HepG2 (cell line): Measurements from ENCODE around the gene NAB2. TPM values are rescaled to one million over a fixed set of nuclear protein-coding genes. Genes with fewer than 3 reads are reported as not detected.
A peak's percentile ranks its signal among the peaks of the same experiment; 100 is the strongest.

Experiments used
- AKAP8 ChIP-seq: sonication (generic); formaldehyde crosslinking; IDR thresholded peaks from 2 replicates; pipeline ENCODE4 v1.5.1; 2020; ENCODE audit warnings: mild to moderate bottlenecking, missing genetic modification reagents
- CENPX ChIP-seq: sonication (generic); formaldehyde crosslinking; IDR thresholded peaks from 2 replicates; pipeline ENCODE4 v1.9.0; 2021; ENCODE audit warnings: mild to moderate bottlenecking, missing genetic modification reagents, moderate library complexity
- ETV5 ChIP-seq: IDR thresholded peaks from 2 replicates; pipeline ENCODE4 v1.6.1; 2018; ENCODE audit warnings: missing biosample characterization, missing genetic modification reagents, inconsistent platforms, borderline replicate concordance
- FOSL1 ChIP-seq: sonication (generic); formaldehyde crosslinking; IDR thresholded peaks from 2 replicates; pipeline ENCODE4 v1.9.0; 2021; ENCODE audit warnings: missing genetic modification reagents, borderline replicate concordance
- HNRNPH1 ChIP-seq: fragments of 200-400 bp; formaldehyde crosslinking; optimal IDR thresholded peaks from 2 replicates; pipeline ENCODE3; 2017; ENCODE audit warnings: mild to moderate bottlenecking, low read depth, low read length
- MXD4 ChIP-seq: IDR thresholded peaks from 2 replicates; pipeline ENCODE4 v1.6.1; 2016; ENCODE audit warnings: mild to moderate bottlenecking, missing biosample characterization, missing genetic modification reagents
- POLR2A ChIP-seq, 2 experiments: IDR thresholded peaks; 2 replicates each; pipeline ENCODE4 v1.6.1; 2011; ENCODE audit warnings: low read depth in 2 of 2, low read length in 2 of 2, mild to moderate bottlenecking in 1 of 2, moderate library complexity in 1 of 2; ENCODE audit not compliant: insufficient read depth in 1 of 2
- RFX3 ChIP-seq: IDR thresholded peaks from 2 replicates; pipeline ENCODE4 v1.6.1; 2016; ENCODE audit warnings: missing biosample characterization, missing genetic modification reagents
- SIX1 ChIP-seq: sonication (generic); formaldehyde crosslinking; IDR thresholded peaks from 2 replicates; pipeline ENCODE4 v1.4.0; 2020; ENCODE audit warnings: missing genetic modification reagents, borderline replicate concordance
- SSRP1 ChIP-seq: IDR thresholded peaks from 2 replicates; pipeline ENCODE4 v1.6.1; 2016; ENCODE audit warnings: control low read depth
- STAG1 ChIP-seq: sonication (generic); formaldehyde crosslinking; IDR thresholded peaks from 2 replicates; pipeline ENCODE4 v1.4.0; 2020; ENCODE audit warnings: missing genetic modification reagents
- ZNF430 ChIP-seq: sonication (generic); formaldehyde crosslinking; IDR thresholded peaks from 2 replicates; pipeline ENCODE4 v1.9.0; 2021; ENCODE audit warnings: mild to moderate bottlenecking, missing genetic modification reagents
- ZNF781 ChIP-seq: sonication (generic); formaldehyde crosslinking; IDR thresholded peaks from 2 replicates; pipeline ENCODE4 v1.5.1; 2020; ENCODE audit warnings: borderline replicate concordance, mild to moderate bottlenecking, missing genetic modification reagents; ENCODE audit errors: not compliant biosample characterization
- ZNF83 ChIP-seq: sonication (generic); formaldehyde crosslinking; IDR thresholded peaks from 2 replicates; pipeline ENCODE4 v1.4.0; 2020; ENCODE audit warnings: missing genetic modification reagents, mild to moderate bottlenecking, borderline replicate concordance
- polyA plus RNA-seq, 8 experiments: library from polyadenylated mRNA; depleted of rRNA in 3 of 8; stranded (reverse) in 7 of 8; unstranded in 1 of 8; fragments of >200 nt; fragmentation: Illumina TruSeq in 4 of 8; extraction: Trizol in 4 of 8; gene quantifications; 2 replicates each; pipeline versions ENCODE4 v1.2.1 to v1.2.3, GENCODE V29; 2011 to 2016; ENCODE audit warnings: low read depth in 4 of 8, missing spikeins in 1 of 8, mixed read lengths in 1 of 8; ENCODE audit not compliant: insufficient read depth in 1 of 8
- total RNA-seq, 5 experiments: library from RNA; depleted of rRNA; stranded (reverse); fragments of >200 nt; fragmentation: Illumina TruSeq; extraction: Trizol; gene quantifications; 2 replicates each; pipeline ENCODE4 v1.2.3, GENCODE V29; 2016; ENCODE audit warnings: low read depth in 1 of 5
- TF ChIP-seq, protein P1 (sequence below): sonication (generic); formaldehyde crosslinking; IDR thresholded peaks from 2 replicates; pipeline ENCODE4 v1.8.0; 2022; ENCODE audit warnings: mild to moderate bottlenecking, missing genetic modification reagents; ENCODE audit not compliant: insufficient replicate concordance
- TF ChIP-seq, protein P2 (sequence below): sonication (generic); formaldehyde crosslinking; IDR thresholded peaks from 2 replicates; pipeline ENCODE4 v1.8.1; 2022; ENCODE audit warnings: low read depth, mild to moderate bottlenecking, missing genetic modification reagents
- TF ChIP-seq, protein P3 (sequence below): sonication (generic); formaldehyde crosslinking; IDR thresholded peaks from 2 replicates; pipeline ENCODE4 v1.8.0; 2022; ENCODE audit warnings: missing genetic modification reagents, mild to moderate bottlenecking, inconsistent platforms, borderline replicate concordance
- TF ChIP-seq, protein P4 (sequence below): sonication (generic); formaldehyde crosslinking; conservative IDR thresholded peaks from 2 replicates; pipeline ENCODE4 v1.8.0; 2022; ENCODE audit warnings: missing genetic modification reagents
- TF ChIP-seq, protein P5 (sequence below): sonication (generic); formaldehyde crosslinking; IDR thresholded peaks from 2 replicates; pipeline ENCODE4 v1.4.0; 2020; ENCODE audit warnings: missing genetic modification reagents, borderline replicate concordance

The NAB2 gene
- total and polyA plus RNA-seq, 2 of the 13 experiments (the other 11 are each of a cell fraction or from before 2014, with no cell fraction given) = 11.7 to 12.9 TPM

DNA sequence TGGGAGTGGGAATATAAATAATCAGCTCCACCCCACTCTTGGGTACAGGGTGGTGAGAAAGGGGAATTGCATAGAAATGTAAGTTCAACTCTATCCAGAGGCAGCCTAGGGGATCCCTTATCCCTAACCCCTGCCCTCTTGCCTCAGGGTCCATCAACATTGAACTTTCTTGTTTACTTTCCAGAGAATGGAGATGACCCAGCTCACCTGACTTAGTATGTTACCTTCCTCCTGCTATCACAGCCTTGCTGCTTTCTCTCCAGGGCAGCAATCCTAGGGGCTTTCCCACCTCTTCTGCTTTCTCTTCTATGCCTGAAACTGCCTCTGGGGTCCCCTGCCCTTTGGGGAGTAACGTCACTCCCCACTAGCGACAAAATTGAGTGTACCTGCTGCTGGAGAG lies 42.0 kb downstream of the NAB2 start (continued):
- TF ChIP-seq POLR2A (IDR thresholded peaks at IDR 0.05; ENCODE audit: insufficient read depth in 1 of 2, low read depth in 2 of 2, low read length in 2 of 2) (no peak), AKAP8 (CRISPR knock-in tag) (no peak), SSRP1 (CRISPR knock-in tag) (0 out of 2 replicates have a peak, but pooled peaks have one; percentile 60), ZNF83 (no peak), CENPX (CRISPR knock-in tag) (no peak), ZNF781 (no peak), STAG1 (CRISPR knock-in tag) (no peak), RFX3 (no peak), MXD4 (CRISPR knock-in tag) (no peak), SIX1 (CRISPR knock-in tag) (no peak), FOSL1 (no peak), ETV5 (CRISPR knock-in tag) (no peak; the same call in 1 of the 2 replicates), ZNF430 (CRISPR knock-in tag) (0 out of 2 replicates have a peak, but pooled peaks have one; percentile 19), HNRNPH1 (no peak)
- TF ChIP-seq, protein P1, sequence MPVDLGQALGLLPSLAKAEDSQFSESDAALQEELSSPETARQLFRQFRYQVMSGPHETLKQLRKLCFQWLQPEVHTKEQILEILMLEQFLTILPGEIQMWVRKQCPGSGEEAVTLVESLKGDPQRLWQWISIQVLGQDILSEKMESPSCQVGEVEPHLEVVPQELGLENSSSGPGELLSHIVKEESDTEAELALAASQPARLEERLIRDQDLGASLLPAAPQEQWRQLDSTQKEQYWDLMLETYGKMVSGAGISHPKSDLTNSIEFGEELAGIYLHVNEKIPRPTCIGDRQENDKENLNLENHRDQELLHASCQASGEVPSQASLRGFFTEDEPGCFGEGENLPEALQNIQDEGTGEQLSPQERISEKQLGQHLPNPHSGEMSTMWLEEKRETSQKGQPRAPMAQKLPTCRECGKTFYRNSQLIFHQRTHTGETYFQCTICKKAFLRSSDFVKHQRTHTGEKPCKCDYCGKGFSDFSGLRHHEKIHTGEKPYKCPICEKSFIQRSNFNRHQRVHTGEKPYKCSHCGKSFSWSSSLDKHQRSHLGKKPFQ (CRISPR knock-in tag) = no peak
- TF ChIP-seq, protein P2, sequence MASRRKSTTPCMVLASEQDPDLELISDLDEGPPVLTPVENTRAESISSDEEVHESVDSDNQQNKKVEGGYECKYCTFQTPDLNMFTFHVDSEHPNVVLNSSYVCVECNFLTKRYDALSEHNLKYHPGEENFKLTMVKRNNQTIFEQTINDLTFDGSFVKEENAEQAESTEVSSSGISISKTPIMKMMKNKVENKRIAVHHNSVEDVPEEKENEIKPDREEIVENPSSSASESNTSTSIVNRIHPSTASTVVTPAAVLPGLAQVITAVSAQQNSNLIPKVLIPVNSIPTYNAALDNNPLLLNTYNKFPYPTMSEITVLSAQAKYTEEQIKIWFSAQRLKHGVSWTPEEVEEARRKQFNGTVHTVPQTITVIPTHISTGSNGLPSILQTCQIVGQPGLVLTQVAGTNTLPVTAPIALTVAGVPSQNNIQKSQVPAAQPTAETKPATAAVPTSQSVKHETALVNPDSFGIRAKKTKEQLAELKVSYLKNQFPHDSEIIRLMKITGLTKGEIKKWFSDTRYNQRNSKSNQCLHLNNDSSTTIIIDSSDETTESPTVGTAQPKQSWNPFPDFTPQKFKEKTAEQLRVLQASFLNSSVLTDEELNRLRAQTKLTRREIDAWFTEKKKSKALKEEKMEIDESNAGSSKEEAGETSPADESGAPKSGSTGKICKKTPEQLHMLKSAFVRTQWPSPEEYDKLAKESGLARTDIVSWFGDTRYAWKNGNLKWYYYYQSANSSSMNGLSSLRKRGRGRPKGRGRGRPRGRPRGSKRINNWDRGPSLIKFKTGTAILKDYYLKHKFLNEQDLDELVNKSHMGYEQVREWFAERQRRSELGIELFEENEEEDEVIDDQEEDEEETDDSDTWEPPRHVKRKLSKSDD (CRISPR knock-in tag) = no peak
- TF ChIP-seq, protein P3, sequence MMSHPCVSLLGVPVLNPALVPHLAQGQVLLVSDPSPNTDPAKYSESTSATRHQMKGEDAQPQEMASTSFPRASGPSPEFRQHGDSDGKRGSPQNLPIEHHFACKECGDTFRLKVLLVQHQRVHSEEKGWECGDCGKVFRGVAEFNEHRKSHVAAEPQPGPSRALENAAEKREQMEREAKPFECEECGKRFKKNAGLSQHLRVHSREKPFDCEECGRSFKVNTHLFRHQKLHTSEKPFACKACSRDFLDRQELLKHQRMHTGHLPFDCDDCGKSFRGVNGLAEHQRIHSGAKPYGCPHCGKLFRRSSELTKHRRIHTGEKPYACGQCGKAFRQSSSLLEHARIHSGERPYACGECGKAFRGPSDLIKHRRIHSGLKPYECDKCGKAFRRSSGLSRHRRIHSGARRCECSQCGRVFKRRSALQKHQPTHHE (CRISPR knock-in tag) = no peak
- TF ChIP-seq, protein P4, sequence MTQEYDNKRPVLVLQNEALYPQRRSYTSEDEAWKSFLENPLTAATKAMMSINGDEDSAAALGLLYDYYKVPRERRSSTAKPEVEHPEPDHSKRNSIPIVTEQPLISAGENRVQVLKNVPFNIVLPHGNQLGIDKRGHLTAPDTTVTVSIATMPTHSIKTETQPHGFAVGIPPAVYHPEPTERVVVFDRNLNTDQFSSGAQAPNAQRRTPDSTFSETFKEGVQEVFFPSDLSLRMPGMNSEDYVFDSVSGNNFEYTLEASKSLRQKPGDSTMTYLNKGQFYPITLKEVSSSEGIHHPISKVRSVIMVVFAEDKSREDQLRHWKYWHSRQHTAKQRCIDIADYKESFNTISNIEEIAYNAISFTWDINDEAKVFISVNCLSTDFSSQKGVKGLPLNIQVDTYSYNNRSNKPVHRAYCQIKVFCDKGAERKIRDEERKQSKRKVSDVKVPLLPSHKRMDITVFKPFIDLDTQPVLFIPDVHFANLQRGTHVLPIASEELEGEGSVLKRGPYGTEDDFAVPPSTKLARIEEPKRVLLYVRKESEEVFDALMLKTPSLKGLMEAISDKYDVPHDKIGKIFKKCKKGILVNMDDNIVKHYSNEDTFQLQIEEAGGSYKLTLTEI (CRISPR knock-in tag) = no peak
- TF ChIP-seq, protein P5, sequence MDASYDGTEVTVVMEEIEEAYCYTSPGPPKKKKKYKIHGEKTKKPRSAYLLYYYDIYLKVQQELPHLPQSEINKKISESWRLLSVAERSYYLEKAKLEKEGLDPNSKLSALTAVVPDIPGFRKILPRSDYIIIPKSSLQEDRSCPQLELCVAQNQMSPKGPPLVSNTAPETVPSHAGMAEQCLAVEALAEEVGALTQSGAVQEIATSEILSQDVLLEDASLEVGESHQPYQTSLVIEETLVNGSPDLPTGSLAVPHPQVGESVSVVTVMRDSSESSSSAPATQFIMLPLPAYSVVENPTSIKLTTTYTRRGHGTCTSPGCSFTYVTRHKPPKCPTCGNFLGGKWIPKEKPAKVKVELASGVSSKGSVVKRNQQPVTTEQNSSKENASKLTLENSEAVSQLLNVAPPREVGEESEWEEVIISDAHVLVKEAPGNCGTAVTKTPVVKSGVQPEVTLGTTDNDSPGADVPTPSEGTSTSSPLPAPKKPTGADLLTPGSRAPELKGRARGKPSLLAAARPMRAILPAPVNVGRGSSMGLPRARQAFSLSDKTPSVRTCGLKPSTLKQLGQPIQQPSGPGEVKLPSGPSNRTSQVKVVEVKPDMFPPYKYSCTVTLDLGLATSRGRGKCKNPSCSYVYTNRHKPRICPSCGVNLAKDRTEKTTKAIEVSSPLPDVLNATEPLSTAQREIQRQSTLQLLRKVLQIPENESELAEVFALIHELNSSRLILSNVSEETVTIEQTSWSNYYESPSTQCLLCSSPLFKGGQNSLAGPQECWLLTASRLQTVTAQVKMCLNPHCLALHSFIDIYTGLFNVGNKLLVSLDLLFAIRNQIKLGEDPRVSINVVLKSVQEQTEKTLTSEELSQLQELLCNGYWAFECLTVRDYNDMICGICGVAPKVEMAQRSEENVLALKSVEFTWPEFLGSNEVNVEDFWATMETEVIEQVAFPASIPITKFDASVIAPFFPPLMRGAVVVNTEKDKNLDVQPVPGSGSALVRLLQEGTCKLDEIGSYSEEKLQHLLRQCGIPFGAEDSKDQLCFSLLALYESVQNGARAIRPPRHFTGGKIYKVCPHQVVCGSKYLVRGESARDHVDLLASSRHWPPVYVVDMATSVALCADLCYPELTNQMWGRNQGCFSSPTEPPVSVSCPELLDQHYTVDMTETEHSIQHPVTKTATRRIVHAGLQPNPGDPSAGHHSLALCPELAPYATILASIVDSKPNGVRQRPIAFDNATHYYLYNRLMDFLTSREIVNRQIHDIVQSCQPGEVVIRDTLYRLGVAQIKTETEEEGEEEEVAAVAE (CRISPR knock-in tag) = no peak
